ENCODE data around the gene FERMT3. TPM values are rescaled to one million over a fixed set of nuclear protein-coding genes. Genes with fewer than 3 reads are reported as not detected.

The FERMT3 gene
- total RNA-seq, 1 experiment from 2014 or later, result 4.9 TPM

Other genes with a start within 250 kb of the FERMT3 start
- gene COX8A, start 232.1 kb upstream of the FERMT3 start, total RNA-seq (2014; rRNA removed; shearing (Covaris generic)), result 597 and 702 TPM in 2 replicates
- 79.4 and 80.8 TPM in 2 replicates for gene OTUB1, start 220.3 kb upstream of the FERMT3 start, total RNA-seq (2014; rRNA removed; shearing (Covaris generic))
- gene FLRT1, start 170.8 kb upstream of the FERMT3 start, total RNA-seq (2014; rRNA removed; shearing (Covaris generic)), result 0.76 and 1.4 TPM in 2 replicates
- gene MACROD1, start 40.6 kb upstream of the FERMT3 start, total RNA-seq (2014; rRNA removed; shearing (Covaris generic)), result 25.6 and 26.3 TPM in 2 replicates
- gene STIP1, start 20.6 kb upstream of the FERMT3 start, total RNA-seq (2014; rRNA removed; shearing (Covaris generic)), result 283 and 302 TPM in 2 replicates
- gene TRPT1, start 19.5 kb downstream of the FERMT3 start, total RNA-seq (2014; rRNA removed; shearing (Covaris generic)), result 18.6 and 24.9 TPM in 2 replicates
- gene NUDT22, start 19.6 kb downstream of the FERMT3 start, total RNA-seq (2014; rRNA removed; shearing (Covaris generic)), result 20.7 and 21.1 TPM in 2 replicates
- 2.0 and 5.3 TPM in 2 replicates for gene DNAJC4, start 23.8 kb downstream of the FERMT3 start, total RNA-seq (2014; rRNA removed; shearing (Covaris generic))
- gene VEGFB, start 27.9 kb downstream of the FERMT3 start, total RNA-seq (2014; rRNA removed; shearing (Covaris generic)), result 26.4 and 27.8 TPM in 2 replicates
- 53.1 and 53.5 TPM in 2 replicates for gene FKBP2, start 34.4 kb downstream of the FERMT3 start, total RNA-seq (2014; rRNA removed; shearing (Covaris generic))
- 556 and 639 TPM in 2 replicates for gene PPP1R14B, start 40.2 kb downstream of the FERMT3 start, total RNA-seq (2014; rRNA removed; shearing (Covaris generic))
- gene PLCB3, start 44.8 kb downstream of the FERMT3 start, total RNA-seq (2014; rRNA removed; shearing (Covaris generic)), result 35.8 and 38.3 TPM in 2 replicates
- gene BAD, start 77.9 kb downstream of the FERMT3 start, total RNA-seq (2014; rRNA removed; shearing (Covaris generic)), result 25.9 and 32.0 TPM in 2 replicates
- gene GPR137, start 79.1 kb downstream of the FERMT3 start, total RNA-seq (2014; rRNA removed; shearing (Covaris generic)), result 16.1 and 17.6 TPM in 2 replicates
- not detected in 2 replicates for gene KCNK4, start 84.6 kb downstream of the FERMT3 start, total RNA-seq (2014; rRNA removed; shearing (Covaris generic))
- not detected in 2 replicates for gene CATSPERZ, start 93.6 kb downstream of the FERMT3 start, total RNA-seq (2014; rRNA removed; shearing (Covaris generic))
- gene ESRRA, start 98.8 kb downstream of the FERMT3 start, total RNA-seq (2014; rRNA removed; shearing (Covaris generic)), result 22.6 and 23.8 TPM in 2 replicates
- 185 and 215 TPM in 2 replicates for gene TRMT112, start 110.8 kb downstream of the FERMT3 start, total RNA-seq (2014; rRNA removed; shearing (Covaris generic))
- gene PRDX5, start 111.4 kb downstream of the FERMT3 start, total RNA-seq (2014; rRNA removed; shearing (Covaris generic)), result 105 and 130 TPM in 2 replicates
- gene CCDC88B, start 133.5 kb downstream of the FERMT3 start, total RNA-seq (2014; rRNA removed; shearing (Covaris generic)), result 0.59 and 0.96 TPM in 2 replicates
- gene RPS6KA4, start 152.4 kb downstream of the FERMT3 start, total RNA-seq (2014; rRNA removed; shearing (Covaris generic)), result 15.4 and 18.6 TPM in 2 replicates